Smooth muscle cell (in vitro differentiated cells): ENCODE data around the gene B4GALT3. TPM values are rescaled to one million over a fixed set of nuclear protein-coding genes. Genes with fewer than 3 reads are reported as not detected.

ENCODE experiments used
- DNase-seq: peaks from one replicate; lab custom pipeline; 2025; ENCODE audit not compliant: unreplicated experiment; lab: John Stamatoyannopoulos, UW
- H2AFZ ChIP-seq: fragments of 200-600 bp; sonication (generic); 2 replicates; pipeline ENCODE4 v1.6.0; 2016; ENCODE audit warnings: antibody characterized with exemption, low read depth, mild to moderate bottlenecking
- H3F3A ChIP-seq: fragments of 200-600 bp; sonication (generic); 2 replicates; pipeline ENCODE4 v1.6.0; 2017; ENCODE audit warnings: antibody characterized with exemption, low read depth
- H3K27ac ChIP-seq: fragments of 200-600 bp; sonication (generic); 2 replicates; pipeline ENCODE4 v1.5.1; 2016; ENCODE audit warnings: low read depth, mild to moderate bottlenecking
- H3K27me3 ChIP-seq: fragments of 200-600 bp; sonication (generic); 2 replicates; pipeline ENCODE4 v1.6.1; 2016; ENCODE audit warnings: low read depth, mild to moderate bottlenecking
- H3K36me3 ChIP-seq: fragments of 200-600 bp; sonication (generic); 2 replicates; pipeline ENCODE4 v1.5.1; 2016; ENCODE audit warnings: low read depth
- H3K4me1 ChIP-seq: fragments of 200-600 bp; sonication (generic); 2 replicates; pipeline ENCODE4 v1.5.1; 2016; ENCODE audit warnings: low read depth
- H3K4me2 ChIP-seq: fragments of 200-600 bp; sonication (generic); 2 replicates; pipeline ENCODE4 v1.6.0; 2016; ENCODE audit warnings: mild to moderate bottlenecking
- H3K4me3 ChIP-seq: fragments of 200-600 bp; sonication (generic); 2 replicates; pipeline ENCODE4 v1.5.1; 2016; ENCODE audit warnings: mild to moderate bottlenecking
- H3K79me2 ChIP-seq: fragments of 200-600 bp; sonication (generic); 2 replicates; pipeline ENCODE4 v1.6.0; 2016; ENCODE audit warnings: low read depth, mild to moderate bottlenecking
- H3K9ac ChIP-seq: fragments of 200-600 bp; sonication (generic); 2 replicates; pipeline ENCODE4 v1.6.0; 2016; ENCODE audit warnings: low read depth
- H3K9me3 ChIP-seq: fragments of 200-600 bp; sonication (generic); replicated peaks from 2 replicates; pipeline ENCODE4 v1.5.1; 2016; ENCODE audit warnings: low read depth
- H4K20me1 ChIP-seq: fragments of 200-600 bp; sonication (generic); 2 replicates; pipeline ENCODE4 v1.6.0; 2016; ENCODE audit warnings: low read depth
- WGBS: methylation state at CpG from one replicate; pipeline ENCODE4 v1.1.7; 2016; ENCODE audit warnings: low lambda C conversion rate; 5-methylcytosine and 5-hydroxymethylcytosine counted together
- polyA plus RNA-seq: library from polyadenylated mRNA; unstranded; fragments of >200 nt; fragmentation: Nextera tagmentation; extraction: Ambion mirVana; gene quantifications from 2 replicates; pipeline ENCODE4 v1.2.1, GENCODE V29; 2016
- total RNA-seq: library from RNA; depleted of rRNA; stranded (reverse); fragments of >200 nt; gene quantifications from 2 replicates; pipeline ENCODE4 v1.2.3, GENCODE V29; 2014
- TF ChIP-seq, protein P1 (sequence below): fragments of 200-600 bp; sonication (generic); IDR thresholded peaks from 2 replicates; pipeline ENCODE4 v1.5.1; 2017; ENCODE audit warnings: borderline replicate concordance, mild to moderate bottlenecking, antibody characterized with exemption; ENCODE audit not compliant: insufficient read depth, poor library complexity, severe bottlenecking

Gene B4GALT3
- total and polyA plus RNA-seq, 2 experiments from 2014 or later, result 21.4 to 44.9 TPM

DNA sequence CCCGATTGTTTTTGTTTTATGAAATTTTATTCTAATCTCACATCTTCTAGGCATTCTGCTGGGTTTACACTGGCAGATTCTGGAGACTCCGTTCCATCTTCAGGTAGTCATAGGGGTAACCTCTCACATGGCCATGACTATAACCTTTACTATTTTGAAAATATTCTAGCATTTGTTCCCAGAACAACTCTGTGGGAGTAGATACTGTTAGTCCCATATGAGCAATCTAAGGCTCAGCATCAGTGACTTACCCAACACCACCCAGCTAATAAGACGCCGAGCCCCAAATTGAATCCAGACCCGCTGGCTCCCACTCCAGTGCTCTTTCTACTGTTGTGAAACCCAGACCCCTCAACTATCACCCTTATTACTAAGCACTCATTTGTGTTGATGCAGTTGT lies 11.7 kb upstream of the B4GALT3 start:
- H3K4me3 ChIP-seq, result no peak overlapping the region
- no peak for DNase-seq
- no peak overlapping the region for H3K9ac ChIP-seq
- H3F3A ChIP-seq, result no peaks in the 10 kb centered on the region
- no peaks in the 10 kb centered on the region for H3K4me1 ChIP-seq
- 96% methylated on average over 5 of the region's 5 CpGs for WGBS
- TF ChIP-seq, protein P1, sequence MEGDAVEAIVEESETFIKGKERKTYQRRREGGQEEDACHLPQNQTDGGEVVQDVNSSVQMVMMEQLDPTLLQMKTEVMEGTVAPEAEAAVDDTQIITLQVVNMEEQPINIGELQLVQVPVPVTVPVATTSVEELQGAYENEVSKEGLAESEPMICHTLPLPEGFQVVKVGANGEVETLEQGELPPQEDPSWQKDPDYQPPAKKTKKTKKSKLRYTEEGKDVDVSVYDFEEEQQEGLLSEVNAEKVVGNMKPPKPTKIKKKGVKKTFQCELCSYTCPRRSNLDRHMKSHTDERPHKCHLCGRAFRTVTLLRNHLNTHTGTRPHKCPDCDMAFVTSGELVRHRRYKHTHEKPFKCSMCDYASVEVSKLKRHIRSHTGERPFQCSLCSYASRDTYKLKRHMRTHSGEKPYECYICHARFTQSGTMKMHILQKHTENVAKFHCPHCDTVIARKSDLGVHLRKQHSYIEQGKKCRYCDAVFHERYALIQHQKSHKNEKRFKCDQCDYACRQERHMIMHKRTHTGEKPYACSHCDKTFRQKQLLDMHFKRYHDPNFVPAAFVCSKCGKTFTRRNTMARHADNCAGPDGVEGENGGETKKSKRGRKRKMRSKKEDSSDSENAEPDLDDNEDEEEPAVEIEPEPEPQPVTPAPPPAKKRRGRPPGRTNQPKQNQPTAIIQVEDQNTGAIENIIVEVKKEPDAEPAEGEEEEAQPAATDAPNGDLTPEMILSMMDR, result no peak
- H3K27ac ChIP-seq, result no peak overlapping the region
- H3K4me2 ChIP-seq, result no peak overlapping the region
- no peaks in the 10 kb centered on the region for H3K27me3 ChIP-seq
- H3K36me3 ChIP-seq, result no peaks in the 10 kb centered on the region
- no peaks in the 10 kb centered on the region for H4K20me1 ChIP-seq
- no peaks in the 10 kb centered on the region for H3K9me3 ChIP-seq
- no peaks in the 10 kb centered on the region for H3K79me2 ChIP-seq
- no peak overlapping the region for H2AFZ ChIP-seq

- no peak overlapping the region for H3K9ac ChIP-seq
- no peak overlapping the region for H2AFZ ChIP-seq
- H3K79me2 ChIP-seq, result no peaks in the 10 kb centered on the region
- H3K27me3 ChIP-seq, result no peaks in the 10 kb centered on the region
- TF ChIP-seq, protein P1, result no peak
- no peaks in the 10 kb centered on the region for H3K9me3 ChIP-seq
- no peaks in the 10 kb centered on the region for H3K36me3 ChIP-seq
- no peak overlapping the region for H3K4me2 ChIP-seq
- DNase-seq, result no peak
- no peaks in the 10 kb centered on the region for H4K20me1 ChIP-seq
- H3K4me3 ChIP-seq, result no peak overlapping the region
- no peaks in the 10 kb centered on the region for H3K4me1 ChIP-seq
- 91% methylated on average over 6 of the region's 6 CpGs for WGBS
- H3K27ac ChIP-seq, result no peak overlapping the region
- H3F3A ChIP-seq, result no peaks in the 10 kb centered on the region
Observed at GRCh38 chr1:161188381-161188780, 11.1 kb upstream of the B4GALT3 start.

DNA sequence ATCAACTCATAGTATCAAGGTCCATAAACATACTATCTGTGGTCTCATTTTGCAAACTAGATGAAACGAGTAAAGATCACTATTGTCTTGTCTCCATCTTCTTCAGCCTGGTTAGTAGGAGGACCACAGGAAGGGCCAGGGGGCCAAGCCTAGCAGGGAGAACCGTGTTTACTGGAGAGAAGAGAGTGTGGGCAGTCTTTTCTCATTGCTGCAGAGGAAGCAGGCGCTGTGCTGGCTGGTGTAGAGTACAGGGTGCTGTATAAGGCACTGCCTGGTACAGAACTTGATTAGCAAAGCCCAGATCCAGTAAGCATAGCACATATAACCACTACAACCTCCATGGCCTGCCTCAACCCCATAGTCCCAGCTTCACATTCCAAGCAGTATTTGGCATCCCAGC lies 10.0 kb upstream of the B4GALT3 start:
- WGBS, result 84% methylated on average over 3 of the region's 3 CpGs
- H3F3A ChIP-seq, result no peaks in the 10 kb centered on the region

More for the DNA sequence above, 10.0 kb upstream of the B4GALT3 start:
- Histone ChIP-seq H4K20me1 (no peaks in the 10 kb centered on the region), H3K4me1 (no peaks in the 10 kb centered on the region), H3K36me3 (no peaks in the 10 kb centered on the region), H3K9me3 (no peaks in the 10 kb centered on the region), H3K79me2 (no peaks in the 10 kb centered on the region), H3K27ac (no peak overlapping the region), H2AFZ (no peak overlapping the region), H3K4me3 (no peak overlapping the region), H3K27me3 (no peaks in the 10 kb centered on the region), H3K4me2 (no peak overlapping the region), H3K9ac (no peak overlapping the region)
- no peak for DNase-seq
- TF ChIP-seq, protein P1, result no peak
